Measurements from ENCODE around the gene PARD3.

PARD3 gene

DNA sequence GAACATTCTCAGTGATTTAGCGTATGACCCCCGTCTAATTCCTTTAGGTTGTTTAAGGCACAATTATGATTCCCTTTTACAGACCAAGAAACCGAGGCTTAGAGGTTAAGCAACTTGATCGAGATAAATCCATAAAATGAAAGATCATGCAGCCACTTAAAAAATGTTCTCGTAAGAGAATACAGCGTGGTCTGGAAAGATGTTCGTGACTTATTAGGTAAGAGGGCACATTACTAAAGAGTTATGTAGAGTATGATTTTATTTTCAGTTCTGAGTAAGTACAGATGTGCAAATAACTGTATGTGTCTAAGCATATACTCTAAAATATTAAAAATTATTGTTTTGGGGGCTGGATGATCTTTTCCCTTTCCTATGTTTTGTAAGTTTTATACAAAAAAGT lies 575.1 kb downstream of the PARD3 start:
- ChIA-PET POLR2A (no interaction called here), CTCF (no interaction called here)
- no peak for DNase-seq (ENCODE audit: low read depth, low spot score)
- no peak overlapping the region for H3K4me3 ChIP-seq (ENCODE audit: low read depth, low read length)
- TF ChIP-seq, protein P1, sequence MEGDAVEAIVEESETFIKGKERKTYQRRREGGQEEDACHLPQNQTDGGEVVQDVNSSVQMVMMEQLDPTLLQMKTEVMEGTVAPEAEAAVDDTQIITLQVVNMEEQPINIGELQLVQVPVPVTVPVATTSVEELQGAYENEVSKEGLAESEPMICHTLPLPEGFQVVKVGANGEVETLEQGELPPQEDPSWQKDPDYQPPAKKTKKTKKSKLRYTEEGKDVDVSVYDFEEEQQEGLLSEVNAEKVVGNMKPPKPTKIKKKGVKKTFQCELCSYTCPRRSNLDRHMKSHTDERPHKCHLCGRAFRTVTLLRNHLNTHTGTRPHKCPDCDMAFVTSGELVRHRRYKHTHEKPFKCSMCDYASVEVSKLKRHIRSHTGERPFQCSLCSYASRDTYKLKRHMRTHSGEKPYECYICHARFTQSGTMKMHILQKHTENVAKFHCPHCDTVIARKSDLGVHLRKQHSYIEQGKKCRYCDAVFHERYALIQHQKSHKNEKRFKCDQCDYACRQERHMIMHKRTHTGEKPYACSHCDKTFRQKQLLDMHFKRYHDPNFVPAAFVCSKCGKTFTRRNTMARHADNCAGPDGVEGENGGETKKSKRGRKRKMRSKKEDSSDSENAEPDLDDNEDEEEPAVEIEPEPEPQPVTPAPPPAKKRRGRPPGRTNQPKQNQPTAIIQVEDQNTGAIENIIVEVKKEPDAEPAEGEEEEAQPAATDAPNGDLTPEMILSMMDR (IDR thresholded peaks at IDR 0.05; ENCODE audit: insufficient read depth, low read length, missing control alignments), result no peak

DNA sequence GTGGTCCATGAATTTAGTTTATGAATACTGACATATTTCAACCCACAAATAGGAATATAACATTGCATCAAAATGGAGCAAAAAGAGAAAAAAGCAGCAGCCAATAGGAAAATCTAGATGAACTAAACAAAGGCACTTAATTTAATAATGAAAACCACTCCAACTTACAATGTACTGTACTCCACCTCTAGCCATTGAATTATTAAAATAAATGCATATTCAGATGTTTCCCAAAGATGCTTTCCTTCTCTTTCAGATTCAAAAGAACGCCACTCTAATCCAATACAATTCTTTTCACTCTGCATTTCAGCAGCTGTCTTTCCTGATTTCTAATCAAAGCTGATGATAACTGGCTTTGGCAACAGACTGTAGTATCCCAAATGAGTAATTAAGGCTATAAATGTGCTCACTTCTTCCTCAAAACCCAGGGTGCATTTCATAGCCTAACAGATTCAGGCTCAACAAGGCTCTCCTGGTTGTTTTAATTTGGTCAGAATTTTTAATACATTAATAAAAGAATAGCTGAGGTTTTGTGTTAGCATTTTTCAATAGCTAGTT lies 577.1 kb downstream of the PARD3 start:
- H3K4me3 ChIP-seq (ENCODE audit: low read depth, low read length), result no peak overlapping the region
- ChIA-PET CTCF (interaction anchor here (1.4 to 1.9 kb wide), 3 partner anchors 9 to 13 kb away, joined by 3 to 7 read pairs (median 6); no protein-coding TSS in a partner anchor), POLR2A (no interaction called here)
- TF ChIP-seq, protein P1 (IDR thresholded peaks at IDR 0.05; ENCODE audit: insufficient read depth, low read length, missing control alignments), result no peak
- DNase-seq (ENCODE audit: low read depth, low spot score), result no peak

DNA sequence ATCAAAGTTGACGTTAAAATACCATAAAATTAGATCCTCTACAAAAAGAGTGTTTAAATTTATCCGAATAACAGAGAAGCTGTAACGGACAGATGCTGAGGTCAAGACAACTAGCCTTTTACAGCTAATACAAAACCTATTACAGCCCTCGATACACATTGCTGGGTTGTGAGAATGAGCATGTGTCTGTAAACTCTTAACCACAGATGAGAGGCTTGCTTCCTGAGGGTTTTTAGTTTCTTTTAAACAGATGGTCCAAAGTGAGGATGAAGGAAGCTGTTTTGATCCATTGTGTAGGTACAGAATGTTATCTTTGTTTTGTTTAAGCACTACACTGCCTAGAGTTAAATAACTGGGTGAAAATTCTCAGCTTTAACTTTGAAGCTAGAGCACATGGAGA lies 578.2 kb downstream of the PARD3 start:
- CTCF ChIA-PET, result interaction anchor here (1.9 kb wide), 1 partner anchor 9 kb away, joined by 6 read pairs; no protein-coding TSS in a partner anchor
- DNase-seq (ENCODE audit: low read depth, low spot score), result no peak

DNA sequence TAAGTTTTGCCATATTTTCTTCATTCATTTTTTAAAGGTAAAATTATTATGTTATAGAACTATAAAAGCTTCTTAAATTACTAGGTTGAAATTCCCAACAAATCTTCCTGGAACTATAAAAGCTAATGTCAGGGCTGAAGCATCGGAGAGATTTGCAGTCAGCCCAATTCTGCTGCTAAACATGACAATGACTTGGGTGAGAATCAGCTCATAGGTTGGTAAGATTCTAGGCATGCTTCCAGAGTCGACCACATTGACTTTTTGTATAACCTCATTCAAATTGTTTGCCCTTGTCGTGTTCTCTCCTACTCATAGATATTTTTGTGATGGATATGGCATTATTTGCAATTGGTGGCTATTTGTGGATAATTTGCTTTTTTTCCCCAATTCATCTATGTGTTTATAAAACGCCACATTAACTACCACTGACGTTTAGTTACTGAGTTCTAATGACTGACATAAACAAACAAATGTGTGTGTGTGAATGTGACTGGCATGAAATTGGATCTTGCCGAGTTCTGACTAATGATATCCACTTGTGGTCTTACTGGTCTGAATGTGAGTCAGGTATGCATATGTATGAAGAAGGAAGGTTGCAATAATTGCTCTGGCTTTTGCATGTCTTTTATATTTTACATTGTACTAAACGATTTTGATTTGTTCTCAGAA lies 579.8 kb downstream of the PARD3 start:
- CTCF ChIA-PET, result no interaction called here
- POLR2A ChIA-PET, result no interaction called here
- DNase-seq (ENCODE audit: low read depth, low spot score), result no peak
- TF ChIP-seq, protein P1 (IDR thresholded peaks at IDR 0.05; ENCODE audit: insufficient read depth, low read length, missing control alignments), result no peak
- no peak overlapping the region for H3K4me3 ChIP-seq (ENCODE audit: low read depth, low read length)

More for the DNA sequence above, 578.2 kb downstream of the PARD3 start:
- TF ChIP-seq, protein P1 (IDR thresholded peaks at IDR 0.05; ENCODE audit: insufficient read depth, low read length, missing control alignments), result no peak
- POLR2A ChIA-PET, result no interaction called here
- H3K4me3 ChIP-seq (ENCODE audit: low read depth, low read length), result no peak overlapping the region

DNA sequence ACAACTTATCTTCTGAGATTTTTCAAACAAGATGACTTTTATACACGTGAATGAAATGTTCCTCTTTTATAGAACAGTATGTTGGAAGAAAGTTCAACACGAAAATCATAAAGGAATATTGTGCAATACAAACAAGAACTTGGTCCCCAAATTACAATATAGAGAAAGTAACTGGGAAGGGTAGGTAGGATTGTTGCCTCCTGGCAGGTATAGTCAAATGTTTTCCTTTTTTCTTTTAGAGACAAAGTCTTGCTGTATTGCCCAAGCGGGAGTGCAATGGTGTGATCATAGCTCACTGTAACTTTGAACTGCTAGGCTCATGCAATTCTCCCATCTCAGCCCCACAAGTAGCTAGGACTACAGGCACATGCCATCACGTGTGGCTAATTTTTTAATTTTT lies 582.6 kb downstream of the PARD3 start:
- TF ChIP-seq, protein P1 (IDR thresholded peaks at IDR 0.05; ENCODE audit: insufficient read depth, low read length, missing control alignments), result no peak
- no peak overlapping the region for H3K4me3 ChIP-seq (ENCODE audit: low read depth, low read length)
- ChIA-PET POLR2A (no interaction called here), CTCF (no interaction called here)
- no peak for DNase-seq (ENCODE audit: low read depth, low spot score)

DNA sequence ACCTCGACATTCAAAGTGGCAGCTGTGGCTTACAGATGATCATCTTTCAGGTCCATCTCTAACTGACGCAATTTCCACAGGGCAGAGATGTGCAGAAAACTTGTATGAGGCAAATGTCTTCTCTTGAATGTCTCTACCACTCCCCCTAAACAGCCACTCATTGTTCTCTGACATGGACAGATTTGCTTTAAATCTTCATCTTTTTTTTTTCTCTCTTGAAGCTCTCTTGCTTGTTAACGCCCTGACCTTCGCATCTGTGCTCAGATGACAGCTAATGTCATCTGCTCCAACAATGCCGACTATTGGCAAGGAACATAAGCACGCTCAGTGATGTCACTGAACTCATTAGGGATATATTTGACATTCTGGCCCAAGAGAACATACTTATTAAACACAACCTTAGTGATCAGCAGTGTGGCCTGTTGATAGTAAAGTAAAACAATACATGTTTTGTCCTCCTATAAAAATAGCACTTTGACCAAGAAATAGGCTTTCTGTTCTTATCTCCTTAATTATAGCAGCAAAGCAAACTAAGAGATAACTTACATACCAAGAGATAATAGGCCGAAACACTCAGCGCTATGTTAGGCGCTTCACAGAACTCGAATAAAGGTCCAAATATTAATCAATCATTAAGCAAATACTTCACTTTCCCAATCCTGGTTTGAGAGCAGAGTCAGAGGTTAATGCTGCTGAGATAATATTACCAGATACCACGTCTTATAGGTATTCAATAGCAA lies 583.5 kb downstream of the PARD3 start:
- POLR2A ChIA-PET, result no interaction called here
- H3K4me3 ChIP-seq (ENCODE audit: low read depth, low read length), result no peak overlapping the region
- CTCF ChIA-PET, result interaction anchor here (0.7 kb wide), 1 partner anchor 8 kb away, joined by 3 read pairs; no protein-coding TSS in a partner anchor
- TF ChIP-seq, protein P1 (IDR thresholded peaks at IDR 0.05; ENCODE audit: insufficient read depth, low read length, missing control alignments), result no peak
- no peak for DNase-seq (ENCODE audit: low read depth, low spot score)

Data from AG04449 (cell line).